ENCODE data around the gene SRBD1.

The SRBD1 gene

DNA sequence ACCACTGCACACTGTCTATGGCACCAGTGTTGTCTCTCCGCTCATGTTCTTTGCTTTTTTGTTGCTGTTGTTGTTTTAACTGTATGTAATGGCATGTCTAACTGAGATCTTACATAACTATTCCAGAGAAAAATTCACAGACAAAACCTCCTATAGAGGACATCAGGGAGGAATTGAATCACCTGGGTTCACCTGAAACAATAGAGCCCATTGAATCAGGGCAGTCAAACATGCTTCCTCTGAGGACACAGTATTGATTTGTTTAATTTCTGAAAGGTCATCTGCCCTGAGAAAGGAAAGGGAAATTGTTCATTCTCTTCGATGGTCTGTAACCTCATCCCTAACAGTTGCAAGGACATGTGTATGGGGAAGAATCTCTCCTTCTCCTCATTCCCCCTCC, 237.5 kb downstream of the SRBD1 start:
- DNase-seq (ENCODE audit: low spot score): no peak

DNA sequence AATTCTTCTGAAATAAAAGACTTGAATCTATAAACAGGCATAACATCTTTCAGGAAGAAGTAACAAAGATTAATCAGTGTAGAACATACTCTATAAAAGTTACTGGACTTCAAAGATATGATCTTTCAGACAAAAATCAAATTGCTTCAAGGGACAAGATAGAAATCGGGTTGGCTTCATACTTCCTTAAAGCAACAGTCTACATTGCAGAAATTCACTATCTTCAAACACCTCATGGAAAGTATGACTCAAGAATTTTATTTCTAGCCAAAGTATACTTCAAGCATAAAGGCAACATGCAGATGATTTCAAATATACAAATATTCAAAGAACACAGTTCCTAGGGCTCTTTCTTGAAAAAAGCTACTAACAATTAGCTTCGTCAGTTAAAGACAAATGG, 240.7 kb downstream of the SRBD1 start:
- no peak for DNase-seq (ENCODE audit: low spot score)

DNA sequence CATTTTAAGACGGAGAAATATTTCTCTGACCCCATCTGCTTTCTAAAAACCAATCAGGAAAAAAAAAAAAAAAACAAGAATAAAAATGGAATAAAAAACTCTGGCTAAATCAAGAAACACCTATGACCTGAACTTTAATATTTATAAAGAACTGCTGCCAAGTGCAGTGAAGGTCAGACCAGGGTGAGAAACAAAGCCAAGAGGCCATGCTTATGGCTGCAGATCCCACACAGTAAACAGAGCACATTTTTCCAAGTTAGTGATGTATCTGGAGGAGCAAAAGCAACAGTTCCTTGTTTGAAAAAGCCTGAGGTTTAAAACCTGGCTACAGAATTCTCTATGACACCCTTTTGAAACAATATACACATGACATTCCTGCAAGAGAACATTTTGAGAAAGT, 242.3 kb downstream of the SRBD1 start:
- no peak for DNase-seq (ENCODE audit: low spot score)

DNA sequence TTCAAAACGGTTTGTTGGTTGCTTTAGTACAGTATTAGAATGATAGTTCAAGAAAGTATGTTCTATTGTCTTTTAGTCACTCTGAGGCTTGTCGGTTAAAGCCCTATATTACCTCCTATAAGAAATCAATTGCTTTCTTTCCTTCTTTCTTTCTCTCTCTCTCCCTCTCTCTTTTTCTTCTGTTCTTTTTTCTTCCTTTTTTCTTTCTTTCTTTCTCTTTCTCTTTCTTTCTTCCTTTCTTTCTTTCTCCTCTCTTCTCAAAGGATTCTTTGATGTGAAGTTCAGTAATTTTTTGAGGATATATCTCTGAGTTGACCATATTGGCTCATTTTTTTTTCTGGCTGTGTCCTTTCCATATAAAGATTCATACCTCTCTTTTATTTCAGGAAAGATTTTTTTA, 249.4 kb downstream of the SRBD1 start:
- no peak for DNase-seq (ENCODE audit: low spot score)

DNA sequence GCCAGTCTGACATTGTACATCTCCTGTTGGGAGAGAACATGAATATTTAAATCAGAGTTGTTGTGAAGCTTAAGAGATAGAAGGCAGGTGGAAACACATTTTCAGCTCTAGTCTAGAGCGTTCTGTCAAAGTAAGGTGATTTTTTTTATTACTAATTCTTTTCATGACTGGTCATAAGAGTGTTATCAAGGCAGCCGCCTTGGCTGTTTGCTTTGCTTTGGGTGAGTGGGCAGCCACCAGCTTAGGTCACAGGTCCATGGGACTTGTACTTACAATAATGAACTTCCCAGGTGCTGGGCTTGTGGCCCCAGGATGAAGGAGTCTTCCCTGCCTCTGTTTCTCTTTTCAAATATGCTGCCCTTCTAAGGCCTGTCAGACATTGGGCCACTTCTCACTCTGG, 256.3 kb downstream of the SRBD1 start:
- no peak for DNase-seq (ENCODE audit: low spot score)

DNA sequence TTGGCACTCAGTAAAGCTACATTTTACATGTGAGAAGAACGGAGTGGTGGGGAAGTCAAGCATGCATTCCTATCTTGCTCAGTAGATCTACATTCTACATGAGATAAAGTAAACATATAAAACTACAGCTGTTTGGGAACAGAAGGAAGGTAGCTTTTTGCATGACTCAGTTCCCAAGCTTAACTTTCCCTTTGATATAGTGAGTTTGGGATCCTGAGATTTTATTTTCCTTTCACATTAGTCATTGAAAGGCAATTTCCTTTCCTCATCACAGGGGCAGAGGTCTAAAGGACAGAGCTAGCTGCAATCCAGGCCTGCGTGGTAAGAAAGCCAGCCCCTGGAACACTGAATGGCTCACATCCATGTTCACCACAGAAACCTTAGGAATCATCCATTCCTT, 257.2 kb downstream of the SRBD1 start:
- peak; percentile 83 for DNase-seq (ENCODE audit: low spot score)

DNA sequence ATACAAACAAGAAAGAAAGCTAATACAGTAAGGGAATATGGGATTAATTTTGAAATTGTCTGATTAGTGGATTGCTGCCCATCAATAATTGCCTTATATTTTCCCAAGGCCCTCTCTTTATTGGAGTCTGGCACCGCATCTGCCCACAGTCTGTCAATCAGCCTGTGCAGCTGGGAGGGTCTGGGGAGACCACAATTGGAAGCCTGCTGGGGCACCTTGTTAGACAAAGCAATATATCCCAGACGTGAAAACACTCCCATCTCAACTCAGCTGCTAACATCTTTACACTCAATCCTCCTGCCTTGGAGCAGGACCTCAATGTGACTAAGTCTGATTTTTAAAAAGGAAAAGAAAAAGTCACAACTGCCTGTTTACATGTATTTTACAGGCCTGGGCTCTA, 258.6 kb downstream of the SRBD1 start:
- no peak for DNase-seq (ENCODE audit: low spot score)

DNA sequence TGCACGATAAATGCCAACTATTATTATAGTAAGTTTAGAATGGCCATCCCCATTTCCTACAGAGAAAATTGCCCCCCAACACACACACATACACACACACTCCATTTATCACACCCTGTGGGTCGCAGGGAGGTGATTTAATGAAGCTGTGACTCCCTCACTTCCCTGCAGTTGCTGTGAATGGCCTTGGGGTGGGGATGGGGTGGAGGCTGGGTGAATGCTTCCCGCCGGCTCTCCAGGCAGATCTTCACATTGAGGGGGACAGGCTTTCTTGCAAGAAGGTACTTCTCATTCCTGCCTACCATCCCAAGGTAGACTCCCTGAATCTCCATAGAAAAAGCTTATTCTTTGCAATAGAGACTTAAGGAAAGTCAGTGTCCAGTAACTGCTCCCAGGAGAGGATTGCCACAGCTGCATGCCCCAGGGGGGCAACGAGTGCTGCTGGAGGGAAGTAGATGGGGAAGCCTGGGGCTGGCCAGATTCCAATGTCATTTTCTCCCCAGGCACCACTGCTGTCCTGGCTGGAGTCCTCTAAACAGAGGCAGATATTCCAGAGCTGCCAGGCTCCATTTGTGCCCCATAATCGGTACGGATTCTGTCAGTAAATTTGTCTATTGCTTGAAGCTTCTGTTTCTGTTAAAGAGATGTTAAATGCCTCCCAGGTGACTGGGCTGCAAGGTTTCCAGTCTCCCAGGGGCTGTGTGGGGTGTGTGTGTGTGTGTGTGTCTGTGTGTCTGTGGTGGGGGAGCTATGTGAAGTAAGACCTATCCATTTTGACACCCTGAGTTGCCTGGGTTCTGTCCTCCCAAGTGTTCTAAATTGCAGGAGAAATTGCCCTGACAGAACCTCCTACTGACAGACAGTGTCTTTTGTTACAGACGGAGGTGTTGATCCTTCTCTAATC, 265.5 kb downstream of the SRBD1 start:
- DNase-seq (ENCODE audit: low spot score): no peak

DNA sequence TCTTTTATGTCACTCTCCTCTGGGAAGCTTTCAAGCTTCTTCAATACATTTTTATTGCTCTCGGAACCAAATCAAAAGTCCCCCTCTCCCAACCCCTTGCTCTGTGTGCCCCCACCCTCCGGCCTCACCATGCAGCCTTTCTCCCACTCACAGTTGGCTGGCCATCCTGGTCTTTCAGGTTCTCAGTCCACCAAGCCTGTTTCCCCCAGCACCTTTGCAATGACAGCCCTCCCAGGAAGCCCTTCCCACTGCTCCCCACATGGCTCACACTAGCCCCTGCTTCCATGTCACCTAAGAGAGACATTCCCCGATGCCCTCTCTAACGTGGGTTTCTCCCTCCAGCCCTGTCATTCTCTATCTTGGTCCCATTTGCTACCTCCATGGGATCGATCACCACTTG, 266.6 kb downstream of the SRBD1 start:
- no peak for DNase-seq (ENCODE audit: low spot score)

DNA sequence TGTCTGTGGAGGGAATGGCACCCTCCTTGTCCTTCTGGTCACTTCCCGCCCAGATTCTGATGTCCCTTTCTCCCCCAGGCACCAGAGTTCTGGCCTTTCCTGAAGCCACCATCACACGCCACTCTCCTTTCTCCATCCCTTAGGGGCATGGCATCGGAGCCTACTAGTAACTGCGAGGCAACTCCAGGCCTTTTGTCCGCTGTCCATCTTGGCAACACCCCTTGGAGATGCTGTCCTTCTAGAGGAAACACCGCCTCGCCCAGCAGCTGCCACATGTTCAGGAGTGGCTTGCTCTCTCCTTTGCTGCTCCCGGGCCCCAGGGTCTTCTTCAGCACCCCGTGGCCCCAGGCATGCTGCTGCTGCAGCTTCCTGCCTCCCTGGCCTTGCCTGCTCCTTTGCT, 267.0 kb downstream of the SRBD1 start:
- no peak for DNase-seq (ENCODE audit: low spot score)

DNA sequence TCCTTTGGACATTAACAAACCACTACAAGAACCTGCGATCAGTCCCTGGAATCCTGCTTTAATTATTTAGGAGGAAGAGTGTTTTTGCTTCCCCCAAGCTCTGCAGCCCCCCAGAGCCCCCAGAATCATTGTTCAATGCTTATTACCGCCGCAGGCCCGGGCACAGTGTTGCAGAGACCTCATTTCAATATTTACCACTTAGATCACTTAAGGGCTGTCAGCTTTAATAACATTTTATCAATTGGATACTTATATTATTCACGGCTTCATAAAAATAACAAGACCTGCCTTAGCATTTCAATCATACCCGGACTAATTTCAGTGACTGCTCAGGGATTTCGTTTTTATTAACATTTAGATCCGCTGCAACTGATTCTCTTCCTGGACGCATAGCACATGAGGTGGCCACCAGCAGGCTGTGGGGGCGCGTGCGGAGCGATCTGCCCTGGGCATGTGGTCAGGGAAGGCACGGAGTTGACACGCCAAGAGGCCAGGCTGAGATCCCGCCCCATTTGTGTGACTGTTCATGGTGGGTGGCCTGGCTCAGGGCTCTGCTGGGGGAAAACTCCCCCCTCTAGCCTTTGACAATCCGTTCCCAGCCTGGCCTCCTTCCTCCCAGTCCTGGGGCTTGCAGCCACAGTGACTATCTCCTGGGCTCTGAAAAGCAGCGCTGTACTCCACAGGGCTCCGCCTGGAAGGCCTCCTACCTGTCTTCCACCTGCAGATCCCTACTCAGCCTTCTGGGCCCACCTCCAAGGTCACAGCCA, 267.6 kb downstream of the SRBD1 start:
- DNase-seq (ENCODE audit: low spot score): no peak

DNA sequence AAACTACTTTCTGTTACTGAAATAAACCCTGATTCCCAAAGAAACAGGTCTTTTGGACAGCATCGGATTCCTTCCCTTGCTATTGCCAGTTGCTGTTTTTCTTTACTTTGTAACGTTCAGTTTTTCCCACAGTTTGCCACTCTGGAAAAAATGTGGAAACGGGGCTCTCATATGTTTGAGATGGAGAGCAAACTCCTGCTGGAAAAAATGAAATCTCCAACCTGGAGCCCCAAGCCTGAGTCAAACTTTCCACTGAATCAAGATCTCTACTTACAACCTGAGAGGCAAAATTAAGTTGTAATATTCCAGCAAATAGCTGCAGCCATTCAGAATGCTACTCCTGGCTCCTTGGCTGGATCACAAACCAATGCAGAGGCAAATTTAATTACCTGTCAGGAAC, 270.7 kb downstream of the SRBD1 start:
- DNase-seq (ENCODE audit: low spot score): no peak

DNA sequence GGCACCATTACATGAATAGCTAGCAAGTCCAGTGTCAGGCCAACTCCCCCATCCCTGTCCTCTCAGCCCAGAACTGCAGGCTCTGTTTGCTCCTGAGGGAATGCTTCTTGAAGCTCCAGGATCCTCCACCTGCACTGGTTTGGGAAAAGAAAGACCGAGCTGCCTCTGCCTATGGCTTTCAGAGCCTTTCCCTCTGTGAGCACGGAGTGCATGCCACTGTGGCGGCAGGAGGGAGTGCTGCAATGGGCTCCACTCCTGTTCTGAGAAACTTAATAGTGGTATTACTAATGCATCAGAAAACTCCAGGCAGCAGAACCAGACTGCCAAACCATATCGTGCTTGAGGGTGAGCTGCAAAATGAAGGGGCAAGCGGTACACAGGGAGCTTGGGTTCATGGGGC, 271.8 kb downstream of the SRBD1 start:
- no peak for DNase-seq (ENCODE audit: low spot score)
